PFSK-1 (cell line): ENCODE data around the gene MTMR4.

Source experiments
- FOXP2 ChIP-seq: optimal IDR thresholded peaks from 2 replicates; pipeline ENCODE3; 2011; ENCODE audit warnings: borderline replicate concordance, control low read depth, inconsistent platforms; ENCODE audit not compliant: insufficient read depth; ENCODE audit errors: extremely low read length, extremely low read depth
- POLR2AphosphoS5 ChIP-seq: IDR thresholded peaks from 2 replicates; pipeline ENCODE4 v1.6.1; 2012; ENCODE audit warnings: low read depth, mild to moderate bottlenecking, control low read depth, low read length, moderate library complexity
- TAF1 ChIP-seq: IDR thresholded peaks from 2 replicates; pipeline ENCODE4 v1.6.1; 2012; ENCODE audit warnings: low read length, control low read depth, borderline replicate concordance; ENCODE audit not compliant: insufficient read depth
- TF ChIP-seq, protein P1 (sequence below), 2 experiments: IDR thresholded peaks; 2 replicates each; pipeline versions ENCODE4 v1.6.1 to v1.8.0; 2011 to 2012; ENCODE audit warnings: low read depth in 2 of 2, low read length in 2 of 2, control low read depth in 1 of 2, inconsistent platforms in 1 of 2, mild to moderate bottlenecking in 1 of 2, moderate library complexity in 1 of 2; ENCODE audit not compliant: insufficient read depth in 1 of 2

GRCh38 chr17:58530655-58531054 lies 16.2 kb upstream of the MTMR4 start:
- TF ChIP-seq FOXP2 (no peak), POLR2AphosphoS5 (no peak), TAF1 (no peak)
- TF ChIP-seq, protein P1, sequence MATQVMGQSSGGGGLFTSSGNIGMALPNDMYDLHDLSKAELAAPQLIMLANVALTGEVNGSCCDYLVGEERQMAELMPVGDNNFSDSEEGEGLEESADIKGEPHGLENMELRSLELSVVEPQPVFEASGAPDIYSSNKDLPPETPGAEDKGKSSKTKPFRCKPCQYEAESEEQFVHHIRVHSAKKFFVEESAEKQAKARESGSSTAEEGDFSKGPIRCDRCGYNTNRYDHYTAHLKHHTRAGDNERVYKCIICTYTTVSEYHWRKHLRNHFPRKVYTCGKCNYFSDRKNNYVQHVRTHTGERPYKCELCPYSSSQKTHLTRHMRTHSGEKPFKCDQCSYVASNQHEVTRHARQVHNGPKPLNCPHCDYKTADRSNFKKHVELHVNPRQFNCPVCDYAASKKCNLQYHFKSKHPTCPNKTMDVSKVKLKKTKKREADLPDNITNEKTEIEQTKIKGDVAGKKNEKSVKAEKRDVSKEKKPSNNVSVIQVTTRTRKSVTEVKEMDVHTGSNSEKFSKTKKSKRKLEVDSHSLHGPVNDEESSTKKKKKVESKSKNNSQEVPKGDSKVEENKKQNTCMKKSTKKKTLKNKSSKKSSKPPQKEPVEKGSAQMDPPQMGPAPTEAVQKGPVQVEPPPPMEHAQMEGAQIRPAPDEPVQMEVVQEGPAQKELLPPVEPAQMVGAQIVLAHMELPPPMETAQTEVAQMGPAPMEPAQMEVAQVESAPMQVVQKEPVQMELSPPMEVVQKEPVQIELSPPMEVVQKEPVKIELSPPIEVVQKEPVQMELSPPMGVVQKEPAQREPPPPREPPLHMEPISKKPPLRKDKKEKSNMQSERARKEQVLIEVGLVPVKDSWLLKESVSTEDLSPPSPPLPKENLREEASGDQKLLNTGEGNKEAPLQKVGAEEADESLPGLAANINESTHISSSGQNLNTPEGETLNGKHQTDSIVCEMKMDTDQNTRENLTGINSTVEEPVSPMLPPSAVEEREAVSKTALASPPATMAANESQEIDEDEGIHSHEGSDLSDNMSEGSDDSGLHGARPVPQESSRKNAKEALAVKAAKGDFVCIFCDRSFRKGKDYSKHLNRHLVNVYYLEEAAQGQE (IDR thresholded peaks at IDR 0.05; ENCODE audit: insufficient read depth in 1 of 2, low read depth in 2 of 2, low read length in 2 of 2): no peak
